GM19397 (cell line): ENCODE results near the gene CSTB.
A peak's percentile ranks its signal among the peaks of the same experiment; 100 is the strongest.

Experiments
- ATAC-seq: cut with Tn5 transposase; IDR thresholded peaks from one replicate; pipeline ENCODE4 v1.9.1; 2021; ENCODE audit warnings: mild to moderate bottlenecking, moderate library complexity; ENCODE audit not compliant: unreplicated experiment

Gene CSTB

GRCh38 chr21:43811262-43812105 is 35.4 kb upstream of the CSTB start:
- ATAC-seq: no peak

DNA sequence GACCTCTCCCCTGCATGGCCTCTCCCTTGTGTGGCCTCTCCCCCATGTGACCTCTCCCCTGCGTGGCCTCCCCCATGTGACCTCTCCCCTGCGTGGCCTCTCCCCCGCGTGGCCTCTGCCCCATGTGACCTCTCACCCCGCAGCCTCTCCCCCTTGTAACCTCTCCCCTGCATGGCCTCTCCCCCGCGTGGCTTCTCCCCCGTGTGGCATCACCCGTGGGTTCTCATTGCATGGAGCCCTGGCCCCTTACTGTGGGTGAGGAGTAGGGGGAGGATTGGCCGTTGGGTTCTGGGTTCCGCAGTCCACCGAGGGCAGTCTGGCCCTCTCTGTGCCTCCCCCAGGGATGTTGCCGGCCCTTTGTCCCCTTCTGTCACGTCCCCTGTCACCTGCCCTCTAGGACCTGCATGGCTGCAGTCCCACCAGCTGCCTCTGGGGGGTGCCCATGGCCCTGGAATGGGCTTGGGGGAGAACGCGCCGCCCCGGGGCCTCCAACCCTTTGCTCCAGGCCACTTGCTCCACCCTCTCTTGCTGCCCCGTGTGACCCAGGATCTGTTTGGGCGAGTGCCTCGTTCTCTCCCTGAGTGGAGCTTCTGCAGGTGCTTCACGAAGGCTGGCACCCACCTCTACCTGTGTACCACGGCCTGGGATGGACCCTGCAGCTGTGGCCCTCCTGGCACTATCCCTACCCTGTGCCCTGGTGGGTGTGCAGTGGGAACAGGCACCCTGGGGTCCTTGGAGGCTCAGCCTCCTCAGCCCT is 34.6 kb upstream of the CSTB start:
- no peak for ATAC-seq

GRCh38 chr21:43809853-43810504 is 33.9 kb upstream of the CSTB start:
- ATAC-seq: no peak

- no peak for ATAC-seq
Observed at GRCh38 chr21:43809346-43809799, 33.3 kb upstream of the CSTB start.

- no peak for ATAC-seq
Observed at GRCh38 chr21:43808832-43809251, 32.7 kb upstream of the CSTB start.

GRCh38 chr21:43808367-43808766 is 32.3 kb upstream of the CSTB start:
- ATAC-seq: no peak

GRCh38 chr21:43806017-43806710 is 30.1 kb upstream of the CSTB start:
- ATAC-seq: no peak

- peak; percentile 75 for ATAC-seq
Observed at GRCh38 chr21:43805275-43805800, 29.2 kb upstream of the CSTB start.

GRCh38 chr21:43803558-43804300 is 27.6 kb upstream of the CSTB start:
- no peak for ATAC-seq

DNA sequence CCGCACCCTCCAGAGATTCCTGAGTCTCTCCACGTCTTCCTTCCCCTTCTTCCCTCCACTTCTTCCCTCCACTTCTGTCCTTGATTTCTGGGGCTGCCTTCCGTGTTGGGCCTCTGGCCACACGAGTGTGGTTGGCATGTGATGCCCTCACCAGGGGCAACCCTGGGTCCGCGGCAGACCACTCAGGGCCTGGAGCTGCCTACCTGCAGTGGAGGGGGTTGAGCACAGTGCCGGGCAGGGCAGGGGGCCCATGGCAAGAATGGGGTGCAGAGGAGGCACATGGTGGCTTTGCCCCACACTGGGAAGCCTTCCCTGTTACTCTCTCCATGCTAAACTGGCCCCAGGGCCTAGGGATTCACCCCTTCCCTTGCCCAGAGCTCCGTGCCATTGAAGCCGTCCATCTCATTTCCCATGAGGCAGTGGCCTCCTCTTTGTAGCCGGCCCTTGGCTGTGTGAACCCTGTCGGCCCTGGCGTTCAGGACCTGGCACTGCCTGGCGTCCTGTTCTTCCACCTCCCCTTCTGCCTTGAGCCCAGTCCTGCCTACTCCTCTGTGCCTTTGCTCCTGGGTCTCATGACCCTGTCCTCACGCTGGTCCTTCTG is 26.7 kb upstream of the CSTB start:
- no peak for ATAC-seq

GRCh38 chr21:43801006-43801783 is 25.1 kb upstream of the CSTB start:
- no peak for ATAC-seq

- ATAC-seq: no peak
Observed at GRCh38 chr21:43800566-43800965, 24.5 kb upstream of the CSTB start.

DNA sequence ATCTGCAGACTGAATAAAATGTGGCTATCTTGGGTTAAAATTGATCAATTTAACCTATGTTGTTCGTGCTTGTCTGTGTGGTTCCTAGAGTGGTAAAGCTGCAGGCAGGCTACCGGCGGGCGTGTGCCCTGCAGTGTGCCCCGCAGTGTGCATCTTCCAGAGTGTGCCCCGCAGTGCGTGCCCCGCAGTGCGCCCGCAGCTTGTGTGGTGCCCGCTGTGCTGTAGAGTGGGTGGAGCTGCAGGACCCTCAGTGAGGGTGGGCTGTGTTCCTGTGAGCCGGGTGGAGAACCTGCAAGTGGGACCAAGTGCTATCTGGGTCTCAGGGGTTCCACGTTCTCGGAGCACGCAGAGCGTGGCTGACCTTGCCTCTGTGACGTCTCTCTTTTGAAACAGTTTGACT is 24.0 kb upstream of the CSTB start:
- ATAC-seq: no peak

- ATAC-seq: no peak
Observed at GRCh38 chr21:43799301-43799840, 23.3 kb upstream of the CSTB start.

GRCh38 chr21:43797925-43798715 is 22.0 kb upstream of the CSTB start:
- no peak for ATAC-seq

- ATAC-seq: no peak
Observed at GRCh38 chr21:43797415-43797814, 21.3 kb upstream of the CSTB start.

GRCh38 chr21:43794857-43795256 is 18.7 kb upstream of the CSTB start:
- ATAC-seq: no peak

DNA sequence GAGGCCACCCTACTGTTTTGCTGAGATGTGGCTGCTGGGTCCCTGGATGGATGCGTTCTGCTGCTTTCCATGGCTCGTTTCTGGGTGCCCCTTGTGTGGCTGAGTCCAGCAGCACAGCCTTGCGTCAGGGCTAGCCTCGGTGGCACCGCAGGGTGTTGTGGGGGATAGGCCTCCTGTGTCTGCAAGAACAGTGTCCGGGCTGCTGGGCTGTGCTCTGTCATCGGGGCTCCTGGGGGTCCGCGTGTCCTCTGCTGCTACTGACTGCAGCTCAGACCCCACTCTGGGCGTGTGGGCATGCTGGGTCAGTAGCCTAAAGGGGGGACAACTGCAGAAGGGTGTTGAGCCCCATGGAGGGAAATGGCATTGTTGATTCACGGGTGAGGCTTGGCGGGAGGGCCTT is 18.2 kb upstream of the CSTB start:
- no peak for ATAC-seq
